Measurements from ENCODE around the gene KYAT1. TPM values are rescaled to one million over a fixed set of nuclear protein-coding genes. Genes with fewer than 3 reads are reported as not detected.
A peak's percentile ranks its signal among the peaks of the same experiment; 100 is the strongest.

The KYAT1 gene
- total and polyA plus RNA-seq, 2 of the 13 experiments (the other 11 are each of a cell fraction or from before 2014, with no cell fraction given): 9.2 to 46.5 TPM

- TF ChIP-seq HCFC1 (IDR thresholded peaks at IDR 0.05; ENCODE audit: low read depth, low read length): no peak
- no peak for TF ChIP-seq ZNF232 (CRISPR knock-in tag; IDR thresholded peaks at IDR 0.05; ENCODE audit: borderline replicate concordance)
- TF ChIP-seq SRSF4 (IDR thresholded peaks at IDR 0.05; ENCODE audit: low read depth, low read length, poor library complexity, severe bottlenecking): no peak
- no peak for TF ChIP-seq NCOA1 (CRISPR knock-in tag; IDR thresholded peaks at IDR 0.05)
- no peak for TF ChIP-seq LCORL (IDR thresholded peaks at IDR 0.05)
- TF ChIP-seq LCORL (CRISPR knock-in tag; IDR thresholded peaks at IDR 0.05): peak; percentile 88
- 0 out of 2 replicates have a peak, but pooled peaks have one; percentile 14 for TF ChIP-seq ZBTB33 (CRISPR knock-in tag; IDR thresholded peaks at IDR 0.05)
- TF ChIP-seq ZNF567 (CRISPR knock-in tag; IDR thresholded peaks at IDR 0.05; ENCODE audit: borderline replicate concordance): no peak
- TF ChIP-seq ZNF546 (CRISPR knock-in tag; conservative IDR thresholded peaks at IDR 0.05): no peak
- TF ChIP-seq FOXM1 (CRISPR knock-in tag; IDR thresholded peaks at IDR 0.05): no peak
- peak; percentile 59; the same call in 1 of the 2 replicates for TF ChIP-seq IKZF5 (CRISPR knock-in tag; IDR thresholded peaks at IDR 0.05)
- no peak for TF ChIP-seq HOXA9 (CRISPR knock-in tag; IDR thresholded peaks at IDR 0.05; ENCODE audit: borderline replicate concordance)
- peak; percentile 74; the same call in 1 of the 2 replicates for TF ChIP-seq THRA (CRISPR knock-in tag; IDR thresholded peaks at IDR 0.05; ENCODE audit: borderline replicate concordance)
- TF ChIP-seq KMT2A (CRISPR knock-in tag; IDR thresholded peaks at IDR 0.05): no peak
- peak; percentile 74 for TF ChIP-seq RCOR2 (CRISPR knock-in tag; IDR thresholded peaks at IDR 0.05)
- TF ChIP-seq MXD1 (CRISPR knock-in tag; IDR thresholded peaks at IDR 0.05): no peak
- TF ChIP-seq ZSCAN12 (CRISPR knock-in tag; IDR thresholded peaks at IDR 0.05): no peak
- TF ChIP-seq ZNF577 (CRISPR knock-in tag; IDR thresholded peaks at IDR 0.05; ENCODE audit: borderline replicate concordance, low read depth): no peak
- TF ChIP-seq PRMT3 (CRISPR knock-in tag; IDR thresholded peaks at IDR 0.05; ENCODE audit: borderline replicate concordance, low read depth): no peak
- TF ChIP-seq NFKB2 (CRISPR knock-in tag; IDR thresholded peaks at IDR 0.05; ENCODE audit: borderline replicate concordance): no peak
- peak; percentile 93 for TF ChIP-seq TEAD3 (CRISPR knock-in tag; optimal IDR thresholded peaks at IDR 0.05; ENCODE audit: borderline replicate concordance)
- TF ChIP-seq RARA (CRISPR knock-in tag; IDR thresholded peaks at IDR 0.05): peak; percentile 83
- no peak; the same call in 1 of the 2 replicates for TF ChIP-seq FOXP1 (IDR thresholded peaks at IDR 0.05)
- peak; percentile 72; the same call in 1 of the 2 replicates for TF ChIP-seq FOXP1 (CRISPR knock-in tag; IDR thresholded peaks at IDR 0.05)
- no peak for TF ChIP-seq ZNF317 (CRISPR knock-in tag; IDR thresholded peaks at IDR 0.05)
- TF ChIP-seq ISX (CRISPR knock-in tag; conservative IDR thresholded peaks at IDR 0.05): no peak
- TF ChIP-seq ZNF589 (CRISPR knock-in tag; conservative IDR thresholded peaks at IDR 0.05): no peak
- no peak for TF ChIP-seq GABPA (IDR thresholded peaks at IDR 0.05; ENCODE audit: low read depth, low read length)
- TF ChIP-seq GABPA (CRISPR knock-in tag; IDR thresholded peaks at IDR 0.05; ENCODE audit: low read depth): no peak
- TF ChIP-seq SOX5 (CRISPR knock-in tag; IDR thresholded peaks at IDR 0.05; ENCODE audit: borderline replicate concordance): peak; percentile 97
These were observed 43.4 kb downstream of the KYAT1 start (continued) for GRCh38 chr9:128838338-128838737.
